Measurements from ENCODE around the gene LRIG2. TPM values are rescaled to one million over a fixed set of nuclear protein-coding genes. Genes with fewer than 3 reads are reported as not detected.

LRIG2 gene
- total and polyA plus RNA-seq, 2 of the 4 experiments (the other 2 are of a cell fraction): 4.3 to 9.0 TPM

DNA sequence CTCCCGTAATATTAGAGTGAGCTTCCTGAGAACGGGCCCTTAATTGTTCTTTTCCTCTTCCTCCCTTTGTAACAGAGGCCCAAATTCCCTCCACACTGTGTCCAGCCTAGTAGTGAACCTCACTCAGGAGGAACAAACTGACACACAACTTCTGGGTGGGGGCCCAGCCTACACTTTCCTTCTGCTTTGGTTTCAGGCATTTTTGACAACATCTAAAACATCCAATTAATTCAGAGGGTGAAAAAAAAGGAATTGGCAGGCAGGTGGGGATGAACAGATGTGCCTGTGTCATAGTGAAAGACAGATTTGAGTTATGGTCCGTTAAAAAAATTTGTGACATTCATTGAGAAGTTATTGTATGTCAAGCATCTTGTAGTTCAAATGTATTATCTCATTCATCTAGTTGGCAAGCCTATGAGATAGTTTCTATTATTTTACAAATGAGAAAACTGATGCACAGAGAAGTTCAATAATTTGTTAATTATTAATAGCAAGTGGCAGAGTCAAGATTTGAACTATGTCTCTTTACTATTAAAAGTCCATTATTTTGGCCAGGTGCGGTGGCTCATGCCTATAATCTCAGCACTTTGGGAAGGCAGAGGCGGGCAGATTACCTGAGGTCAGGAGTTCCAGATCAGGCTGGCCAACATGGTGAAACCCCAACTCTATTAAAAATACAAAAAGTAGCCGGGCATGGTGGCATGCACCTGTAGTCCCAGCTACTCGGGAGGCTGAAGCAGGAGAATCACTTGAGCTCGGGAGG lies 41.6 kb upstream of the LRIG2 start:
- Histone ChIP-seq H2AFZ (replicated peaks; ENCODE audit: low read length, poor library complexity) (no peak overlapping the region), H2AK9ac (replicated peaks; ENCODE audit: low read depth, low read length, poor library complexity) (no peak overlapping the region), H3K36me3 (ENCODE audit: control insufficient read depth, insufficient read depth, low read length) (no peaks in the 10 kb centered on the region), H3K79me1 (ENCODE audit: low read depth in 1 of 2, low read length in 2 of 2) (no peaks in the 10 kb centered on the region), H3K9ac (ENCODE audit: low read depth, low read length) (no peak overlapping the region), H3K56ac (ENCODE audit: extremely low read depth, insufficient read depth, low read length) (no peak overlapping the region), H2AK5ac (ENCODE audit: low read depth, low read length) (no peak overlapping the region), H4K20me1 (ENCODE audit: insufficient read depth, low read length) (no peaks in the 10 kb centered on the region), H3K9me1 (ENCODE audit: insufficient read depth, low read length) (no peaks in the 10 kb centered on the region), H3K27ac (ENCODE audit: insufficient read depth, low read length) (no peak overlapping the region), H3K4ac (ENCODE audit: low read depth, low read length) (no peak overlapping the region), H3K14ac (replicated peaks; ENCODE audit: low read depth, low read length) (no peak overlapping the region), H3K18ac (ENCODE audit: low read depth, low read length) (no peak overlapping the region), H2BK120ac (ENCODE audit: low read depth, low read length) (no peak overlapping the region), H3K9me3 (ENCODE audit: control insufficient read depth, insufficient read depth, low read length) (no peaks in the 10 kb centered on the region), H2BK20ac (ENCODE audit: low read depth, low read length) (no peak overlapping the region), H3K4me1 (ENCODE audit: control insufficient read depth, insufficient read depth, low read length) (no peaks in the 10 kb centered on the region), H3K23ac (ENCODE audit: low read depth, low read length) (no peak overlapping the region), H4K91ac (ENCODE audit: insufficient read depth, low read depth, low read length) (no peak overlapping the region), H2BK15ac (ENCODE audit: low read depth, low read length) (no peak overlapping the region), H4K5ac (ENCODE audit: low read depth, low read length) (no peak overlapping the region), H3K4me2 (ENCODE audit: low read depth, low read length) (no peak overlapping the region), H2BK5ac (ENCODE audit: low read depth, low read length, poor library complexity, severe bottlenecking) (no peak overlapping the region), H3K27me3 (ENCODE audit: control insufficient read depth, insufficient read depth, low read length) (no peaks in the 10 kb centered on the region), H4K8ac (ENCODE audit: low read depth in 2 of 2, low read length in 2 of 2) (no peak overlapping the region), H3K4me3 (ENCODE audit: insufficient read depth, low read depth, low read length) (no peak overlapping the region)
- no peak for ATAC-seq (ENCODE audit: low read depth)
- WGBS, 2 experiments (ENCODE audit: extremely low coverage in 2 of 2, insufficient read length in 1 of 2): no CpG with 5 or more reads among the region's 8 CpGs
- ChIA-PET POLR2A (ENCODE audit: unreplicated experiment) (no interaction called here), CTCF (no interaction called here)
- in situ Hi-C loops (cut with MboI; ENCODE audit: low sequenced_read_pairs): no loop called here
- TF ChIP-seq, protein P1, sequence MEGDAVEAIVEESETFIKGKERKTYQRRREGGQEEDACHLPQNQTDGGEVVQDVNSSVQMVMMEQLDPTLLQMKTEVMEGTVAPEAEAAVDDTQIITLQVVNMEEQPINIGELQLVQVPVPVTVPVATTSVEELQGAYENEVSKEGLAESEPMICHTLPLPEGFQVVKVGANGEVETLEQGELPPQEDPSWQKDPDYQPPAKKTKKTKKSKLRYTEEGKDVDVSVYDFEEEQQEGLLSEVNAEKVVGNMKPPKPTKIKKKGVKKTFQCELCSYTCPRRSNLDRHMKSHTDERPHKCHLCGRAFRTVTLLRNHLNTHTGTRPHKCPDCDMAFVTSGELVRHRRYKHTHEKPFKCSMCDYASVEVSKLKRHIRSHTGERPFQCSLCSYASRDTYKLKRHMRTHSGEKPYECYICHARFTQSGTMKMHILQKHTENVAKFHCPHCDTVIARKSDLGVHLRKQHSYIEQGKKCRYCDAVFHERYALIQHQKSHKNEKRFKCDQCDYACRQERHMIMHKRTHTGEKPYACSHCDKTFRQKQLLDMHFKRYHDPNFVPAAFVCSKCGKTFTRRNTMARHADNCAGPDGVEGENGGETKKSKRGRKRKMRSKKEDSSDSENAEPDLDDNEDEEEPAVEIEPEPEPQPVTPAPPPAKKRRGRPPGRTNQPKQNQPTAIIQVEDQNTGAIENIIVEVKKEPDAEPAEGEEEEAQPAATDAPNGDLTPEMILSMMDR (conservative IDR thresholded peaks at IDR 0.05; ENCODE audit: low read depth, low read length): no peak
- TF ChIP-seq NFE2L2 (IDR thresholded peaks at IDR 0.05; ENCODE audit: low read depth, low read length) (no peak), SMC3 (IDR thresholded peaks at IDR 0.05; ENCODE audit: low read depth, low read length) (no peak), BHLHE40 (IDR thresholded peaks at IDR 0.05; ENCODE audit: low read depth, low read length) (no peak), RFX5 (IDR thresholded peaks at IDR 0.05; ENCODE audit: low read depth, low read length) (no peak), MXI1 (IDR thresholded peaks at IDR 0.05; ENCODE audit: borderline replicate concordance, low read depth, low read length) (no peak), POLR2A (IDR thresholded peaks at IDR 0.05; ENCODE audit: low read depth, low read length) (no peak), MAZ (IDR thresholded peaks at IDR 0.05; ENCODE audit: borderline replicate concordance, low read depth, low read length) (no peak), FOS (IDR thresholded peaks at IDR 0.05; ENCODE audit: low read depth, low read length) (no peak)
- no peak for DNase-seq
- no TSS peak for BruUV-seq (replicated peaks)
- dilution Hi-C loops (cut with HindIII; ENCODE audit: low sequenced_read_pairs, unreplicated experiment): no loop called here
- intact Hi-C loops (cut with micrococcal nuclease): no loop called here

Data from IMR-90 (cell line).